ENCODE results near the gene PLBD2.

The PLBD2 gene

GRCh38 chr12:113422030-113422885 lies 63.9 kb downstream of the PLBD2 start, which contains the start of gene SDSL:
TSS of gene SDSL (plus strand) at chr12:113422380. CDS start at chr12:113427983, 5,603 bp downstream.
- DNase-seq, result peak; percentile 81

- DNase-seq, result no peak
Observed at GRCh38 chr12:113422886-113423669, 64.7 kb downstream of the PLBD2 start.

DNA sequence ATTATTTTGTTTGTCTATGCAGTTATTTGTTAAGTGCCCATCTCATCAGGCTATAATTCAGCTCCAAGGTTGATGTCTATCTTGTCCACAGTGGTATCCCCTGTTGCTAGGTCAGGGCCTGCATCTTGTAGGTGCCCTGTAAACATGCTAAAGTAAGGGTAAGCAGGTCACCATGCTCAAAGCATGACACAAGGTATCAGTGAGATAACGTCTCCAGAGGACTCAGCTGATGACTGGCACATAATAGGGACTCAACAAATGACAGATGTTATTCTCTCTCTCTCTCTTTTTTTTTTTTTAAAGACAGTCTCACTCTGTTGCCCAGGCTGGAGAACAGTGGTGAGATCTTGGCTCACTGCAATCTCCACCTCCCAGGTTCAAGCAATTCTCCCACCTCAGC lies 66.1 kb downstream of the PLBD2 start:
- no peak for DNase-seq

DNA sequence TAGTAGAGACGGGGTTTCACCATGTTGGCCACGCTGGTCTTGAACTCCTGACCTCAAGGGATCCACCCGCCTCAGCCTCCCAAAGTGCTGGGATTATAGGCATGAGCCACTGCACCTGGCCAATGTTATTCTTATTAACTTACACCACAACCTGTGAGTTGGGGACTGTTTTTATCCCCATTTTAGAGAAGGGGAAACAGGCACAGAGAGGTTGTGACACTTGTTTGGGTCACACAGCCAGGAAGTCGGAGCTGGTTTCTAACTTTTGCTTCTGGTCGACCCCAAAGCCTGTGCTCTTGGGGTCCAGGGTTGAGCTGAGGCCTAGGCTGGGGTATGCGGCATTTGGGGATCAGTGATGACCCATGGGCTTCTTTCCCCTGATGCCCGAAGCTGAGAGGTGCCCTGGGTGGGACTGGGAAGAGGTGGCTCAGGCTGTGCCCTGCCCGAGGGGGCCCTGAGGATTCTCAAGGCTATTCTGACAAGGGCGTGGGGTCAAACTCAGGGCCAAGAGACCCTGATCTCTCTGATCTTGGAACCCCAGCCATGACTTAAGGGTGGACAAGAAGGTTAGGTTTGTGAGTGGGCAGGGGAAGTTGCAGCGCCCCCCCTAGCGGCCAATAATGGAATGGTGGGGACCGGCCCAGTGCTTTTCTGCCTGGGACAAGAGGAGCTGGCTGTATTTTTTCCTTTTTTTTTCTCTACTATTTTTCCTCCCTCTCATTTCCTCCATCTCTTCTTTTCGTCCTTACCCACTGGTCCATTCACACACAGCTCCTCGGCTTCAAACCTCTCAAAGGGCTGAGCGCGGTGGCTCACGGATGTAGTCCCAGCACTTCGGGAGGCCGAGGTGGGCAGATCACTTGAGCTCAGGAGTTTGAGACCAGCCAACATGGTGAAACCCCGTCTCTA lies 66.8 kb downstream of the PLBD2 start:
- no peak for DNase-seq

DNA sequence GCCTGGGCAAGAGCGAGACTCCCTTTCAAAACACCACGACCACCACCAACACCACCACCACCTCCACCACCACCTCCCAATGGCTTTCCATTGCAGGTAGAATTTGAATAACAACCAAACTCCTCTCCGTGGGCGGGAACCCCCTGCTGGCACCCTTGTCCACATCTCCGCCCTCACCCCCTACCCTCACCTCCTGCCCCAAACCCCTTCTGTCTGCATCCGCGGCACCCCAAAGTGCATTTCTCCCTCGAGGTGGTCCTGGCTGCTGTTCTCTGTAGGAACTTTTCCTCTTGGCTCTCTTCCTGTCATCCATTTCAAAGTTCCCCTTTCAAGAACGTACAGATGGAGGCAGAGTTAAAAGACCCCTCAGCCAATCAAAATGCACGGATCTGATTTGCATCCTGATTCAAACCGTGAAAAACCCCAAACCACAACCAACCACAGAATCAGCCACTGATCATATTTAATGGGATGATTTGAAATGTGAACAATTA lies 67.6 kb downstream of the PLBD2 start:
- DNase-seq, result no peak

DNA sequence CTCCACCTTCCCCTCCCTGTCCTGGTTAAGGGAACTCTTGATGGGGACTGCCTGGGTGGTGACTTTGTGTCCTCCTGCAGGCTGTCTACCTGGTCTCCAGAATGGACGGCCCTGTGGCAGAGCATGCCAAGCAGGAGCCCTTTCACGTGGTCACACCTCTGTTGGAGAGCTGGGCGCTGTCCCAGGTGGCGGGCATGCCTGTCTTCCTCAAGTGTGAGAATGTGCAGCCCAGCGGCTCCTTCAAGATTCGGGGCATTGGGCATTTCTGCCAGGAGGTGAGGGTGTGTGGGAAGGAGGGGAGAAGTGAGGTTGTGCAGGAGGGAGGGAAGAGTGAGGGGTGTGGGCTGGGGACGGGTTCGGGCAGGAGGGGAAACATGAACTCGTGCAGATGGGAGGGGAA lies 69.5 kb downstream of the PLBD2 start:
- DNase-seq, result no peak

DNA sequence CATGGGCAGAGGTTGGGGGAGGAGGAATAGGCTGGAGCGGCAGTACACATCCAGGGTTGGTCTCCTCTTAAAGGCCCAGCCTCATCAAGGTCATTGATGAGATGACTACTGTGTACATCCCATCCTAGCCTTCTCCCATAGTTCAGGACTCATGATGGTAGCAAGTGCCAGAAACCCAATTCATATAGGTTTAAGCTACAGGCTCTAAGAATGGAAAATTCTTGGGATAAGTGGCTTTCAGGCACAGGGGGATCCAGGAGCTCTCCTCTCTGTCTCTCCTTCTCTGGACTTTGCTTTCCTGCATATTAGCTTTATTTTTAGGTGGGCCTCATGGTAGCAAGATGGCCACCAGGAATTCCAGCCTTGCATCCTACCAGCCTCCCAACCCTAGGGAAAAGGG lies 70.1 kb downstream of the PLBD2 start:
- DNase-seq, result no peak

GRCh38 chr12:113432986-113433385 lies 74.6 kb downstream of the PLBD2 start:
- no peak for DNase-seq

DNA sequence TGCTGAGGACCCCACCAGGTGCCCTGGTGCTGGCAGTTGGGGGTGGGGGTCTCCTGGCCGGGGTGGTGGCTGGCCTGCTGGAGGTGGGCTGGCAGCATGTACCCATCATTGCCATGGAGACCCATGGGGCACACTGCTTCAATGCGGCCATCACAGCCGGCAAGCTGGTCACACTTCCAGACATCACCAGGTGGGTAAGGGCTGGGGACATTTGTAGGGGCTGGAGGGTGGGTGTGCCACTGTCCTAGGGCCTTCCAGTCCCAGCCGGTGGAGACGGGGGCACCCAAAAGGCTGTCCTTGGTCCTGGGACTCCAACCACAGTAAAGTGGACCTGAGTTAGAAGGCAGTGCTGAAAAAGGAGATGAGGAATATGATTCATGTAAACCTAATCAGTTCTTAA lies 77.0 kb downstream of the PLBD2 start:
- DNase-seq, result no peak

DNA sequence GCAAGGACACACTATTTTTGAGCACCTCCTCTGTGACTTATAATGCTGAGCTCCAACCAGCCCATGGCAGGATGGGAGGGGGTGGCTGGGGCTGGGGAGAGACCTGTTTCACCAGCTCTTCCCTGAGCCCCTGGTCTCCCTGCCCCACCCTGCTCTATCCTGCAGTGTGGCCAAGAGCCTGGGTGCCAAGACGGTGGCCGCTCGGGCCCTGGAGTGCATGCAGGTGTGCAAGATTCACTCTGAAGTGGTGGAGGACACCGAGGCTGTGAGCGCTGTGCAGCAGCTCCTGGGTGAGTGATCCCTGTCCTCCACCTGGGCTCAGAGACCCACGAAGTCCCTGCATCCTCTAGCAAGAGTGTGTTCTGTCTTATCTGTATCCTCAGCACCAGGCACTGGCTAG lies 78.2 kb downstream of the PLBD2 start:
- no peak for DNase-seq

GRCh38 chr12:113436993-113437728 lies 78.8 kb downstream of the PLBD2 start:
- no peak for DNase-seq

DNA sequence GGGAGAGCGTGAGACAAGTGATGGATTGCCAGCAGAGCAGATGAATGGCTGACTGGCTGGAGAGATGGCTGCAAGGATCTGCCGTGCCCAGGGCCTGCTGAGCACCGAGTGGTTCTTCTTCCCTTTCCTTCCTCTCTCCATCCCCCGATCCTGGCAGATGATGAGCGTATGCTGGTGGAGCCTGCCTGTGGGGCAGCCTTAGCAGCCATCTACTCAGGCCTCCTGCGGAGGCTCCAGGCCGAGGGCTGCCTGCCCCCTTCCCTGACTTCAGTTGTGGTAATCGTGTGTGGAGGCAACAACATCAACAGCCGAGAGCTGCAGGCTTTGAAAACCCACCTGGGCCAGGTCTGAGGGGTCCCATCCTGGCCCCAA lies 79.3 kb downstream of the PLBD2 start:
- DNase-seq, result no peak

GRCh38 chr12:113438523-113439300 lies 80.3 kb downstream of the PLBD2 start:
- DNase-seq, result no peak

DNA sequence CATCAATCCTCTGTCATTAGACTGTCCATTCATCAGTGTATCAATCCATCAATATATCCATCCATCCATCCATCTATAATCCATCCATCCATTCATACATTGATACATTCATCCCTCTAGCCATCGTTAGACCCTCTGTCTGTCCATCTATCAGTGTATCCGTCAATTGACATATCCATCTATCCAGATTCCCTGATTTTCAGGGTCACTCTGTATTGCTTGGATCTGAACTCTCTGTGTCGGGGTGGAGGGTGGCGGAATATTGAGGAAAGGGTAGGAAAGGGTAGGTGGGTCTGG lies 80.9 kb downstream of the PLBD2 start:
- DNase-seq, result no peak

DNA sequence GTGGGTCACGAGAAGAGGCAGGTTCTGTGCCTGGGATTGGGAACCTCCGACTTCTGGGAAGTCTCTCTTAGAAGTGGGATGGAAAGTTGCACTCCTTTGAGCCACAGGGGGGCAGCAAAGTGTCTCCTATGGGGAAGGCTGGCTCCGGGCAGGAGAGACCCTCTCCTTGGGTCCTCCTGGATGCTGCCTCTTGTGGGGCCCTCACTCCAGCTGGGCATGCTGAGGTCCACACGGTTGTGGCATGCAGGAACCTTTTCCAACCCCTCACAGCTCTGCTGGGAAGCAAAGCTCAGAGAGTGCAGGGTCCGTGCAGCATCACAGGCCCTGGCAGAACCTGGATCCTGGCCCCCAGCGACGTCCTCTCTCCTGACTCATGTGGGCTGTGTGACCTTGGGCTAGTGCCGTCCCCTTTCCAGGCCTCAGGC lies 81.2 kb downstream of the PLBD2 start:
- DNase-seq, result peak; percentile 15

DNA sequence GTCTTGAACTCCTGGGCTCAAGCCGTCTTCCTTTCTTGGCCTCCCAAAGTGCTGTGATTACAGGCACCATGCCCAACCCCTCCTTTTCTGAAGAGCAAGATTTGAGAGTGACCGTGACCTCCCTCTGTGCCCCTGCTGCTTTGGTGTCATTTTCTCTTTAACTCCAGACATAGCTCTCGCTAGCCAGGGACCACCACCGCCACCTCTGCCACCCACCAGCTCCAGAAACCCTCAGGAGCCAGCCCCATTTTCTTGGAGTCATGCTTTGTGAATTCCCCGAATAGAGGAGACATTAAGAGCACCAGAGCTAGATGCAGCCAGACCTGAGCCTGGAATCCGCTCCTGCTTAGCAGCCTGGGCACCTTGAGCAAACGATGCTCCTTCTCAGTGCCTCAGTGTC lies 81.9 kb downstream of the PLBD2 start:
- DNase-seq, result no peak

Measured in DMS79 treated with DMSO at 0.1 percent for 48 hours (cell line).